GM12875 (cell line): ENCODE results near the gene LPP.

Experiments
- H3K4me3 ChIP-seq: one replicate; pipeline ENCODE4 v1.5.1; 2011; ENCODE audit warnings: low read depth, low read length, control low read depth
- CTCF ChIP-seq: IDR thresholded peaks from 2 replicates; pipeline ENCODE4 v1.5.1; 2011; ENCODE audit warnings: low read depth, mild to moderate bottlenecking, control low read depth, inconsistent platforms, low read length, moderate library complexity, borderline replicate concordance; ENCODE audit not compliant: insufficient read depth

The LPP gene

GRCh38 chr3:188154014-188154808, at the start of gene LPP:
TSS of gene LPP (plus strand) at chr3:188154157. CDS start at chr3:188406121, 251,964 bp downstream.
- H3K4me3 ChIP-seq: peak within 1 kb of the TSS; percentile 36
- TF ChIP-seq CTCF: no peak

- TF ChIP-seq CTCF: no peak
- no peak overlapping the region for H3K4me3 ChIP-seq
These were observed 48.0 kb upstream of the LPP start for GRCh38 chr3:188106006-188106405.

- H3K4me3 ChIP-seq: no peak overlapping the region
- TF ChIP-seq CTCF: no peak
These were observed 47.5 kb upstream of the LPP start for GRCh38 chr3:188106454-188106853.

GRCh38 chr3:188106887-188107830, 46.8 kb upstream of the LPP start:
- H3K4me3 ChIP-seq: no peak overlapping the region
- TF ChIP-seq CTCF: no peak

GRCh38 chr3:188108703-188109412, 45.1 kb upstream of the LPP start:
- no peak overlapping the region for H3K4me3 ChIP-seq
- no peak for TF ChIP-seq CTCF

- TF ChIP-seq CTCF: no peak
- no peak overlapping the region for H3K4me3 ChIP-seq
These were observed 42.9 kb upstream of the LPP start for GRCh38 chr3:188111002-188111584.
